T-helper 1 cell treated with Interleukin-12 subunit alpha and Interleukin-12 subunit beta and Interleukin-4 antibody, amounts not matched to agents 30 ng/mL and 1 ng/mL, for 36 hours (primary cell): ENCODE measurements around the gene TSTD1. TPM values are rescaled to one million over a fixed set of nuclear protein-coding genes. Genes with fewer than 3 reads are reported as not detected.

ENCODE experiments used
- intact Hi-C: fragments of 100-400 bp; cut with micrococcal nuclease; formaldehyde crosslinking; loops from one replicate; pipeline ENCODE4 v1.15.1; 2024
- total RNA-seq: library from RNA; stranded (reverse); gene quantifications from 2 replicates; pipeline ENCODE4 v1.2.3, GENCODE V29; 2022

TSTD1 gene, protein sequence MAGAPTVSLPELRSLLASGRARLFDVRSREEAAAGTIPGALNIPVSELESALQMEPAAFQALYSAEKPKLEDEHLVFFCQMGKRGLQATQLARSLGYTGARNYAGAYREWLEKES
- 40.8 and 43.5 TPM in 2 replicates for total RNA-seq

DNA sequence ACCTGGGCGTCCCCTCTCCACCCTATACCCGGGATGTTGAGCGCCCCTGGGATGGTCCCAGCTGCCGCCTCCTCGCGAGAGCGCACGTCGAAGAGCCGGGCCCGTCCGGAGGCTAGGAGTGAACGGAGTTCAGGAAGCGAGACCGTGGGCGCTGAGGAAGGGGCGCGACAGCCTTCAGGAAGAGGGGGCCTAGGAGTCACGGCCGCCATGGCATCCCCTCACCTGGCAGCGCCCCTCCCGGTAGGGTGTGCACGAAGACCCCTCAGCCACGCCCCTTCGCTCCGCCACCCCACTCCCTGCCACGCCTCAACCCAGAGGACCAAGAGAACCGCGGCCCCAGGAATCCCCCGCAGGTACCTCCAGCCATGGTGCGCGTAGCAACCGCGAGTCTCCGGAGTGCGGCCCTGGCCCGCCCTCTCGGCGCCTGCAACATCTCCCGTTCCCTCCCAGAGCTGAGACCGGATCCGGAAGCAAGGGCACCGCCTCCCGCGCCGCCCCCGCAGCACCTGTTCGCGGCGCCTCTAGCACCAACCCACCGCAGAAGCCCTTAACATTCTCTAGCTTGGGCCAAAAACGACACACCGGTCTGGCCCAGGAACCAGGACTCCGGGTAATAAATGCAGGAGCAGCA lies at the start of gene TSTD1:
Gene TSTD1, minus strand, starts transcription at position 442 of the 631 bp plus-strand sequence. Its CDS starts 75 bp downstream, at position 367.
- intact Hi-C loops: loop anchor here (1.0 kb wide), 1 partner anchor 8 kb away; no protein-coding TSS in a partner anchor

- intact Hi-C loops: no loop called here
Observed at GRCh38 chr1:161086457-161086856, 47.7 kb upstream of the TSTD1 start.

GRCh38 chr1:161085165-161085564 lies 46.4 kb upstream of the TSTD1 start:
- intact Hi-C loops: no loop called here

DNA sequence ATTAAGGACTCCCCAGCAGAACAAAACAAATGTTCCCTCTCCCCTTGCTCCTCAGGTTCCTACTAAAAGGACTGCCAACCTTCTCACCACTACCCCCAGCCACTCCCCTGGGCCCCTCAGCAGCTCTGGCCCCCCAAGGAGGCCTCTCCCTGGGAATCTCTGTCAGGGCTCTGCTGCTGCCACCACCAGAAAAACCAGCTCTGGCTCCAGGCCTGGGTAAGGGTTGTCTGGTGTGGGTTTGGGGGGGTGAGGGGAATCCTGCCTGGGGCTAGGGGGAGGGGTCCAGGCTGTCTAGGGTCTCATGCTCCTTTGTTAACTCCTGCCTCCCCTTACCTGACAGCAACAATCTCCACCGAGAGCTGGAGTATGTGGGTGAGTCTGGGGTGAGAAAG lies 45.8 kb upstream of the TSTD1 start:
- intact Hi-C loops: no loop called here

DNA sequence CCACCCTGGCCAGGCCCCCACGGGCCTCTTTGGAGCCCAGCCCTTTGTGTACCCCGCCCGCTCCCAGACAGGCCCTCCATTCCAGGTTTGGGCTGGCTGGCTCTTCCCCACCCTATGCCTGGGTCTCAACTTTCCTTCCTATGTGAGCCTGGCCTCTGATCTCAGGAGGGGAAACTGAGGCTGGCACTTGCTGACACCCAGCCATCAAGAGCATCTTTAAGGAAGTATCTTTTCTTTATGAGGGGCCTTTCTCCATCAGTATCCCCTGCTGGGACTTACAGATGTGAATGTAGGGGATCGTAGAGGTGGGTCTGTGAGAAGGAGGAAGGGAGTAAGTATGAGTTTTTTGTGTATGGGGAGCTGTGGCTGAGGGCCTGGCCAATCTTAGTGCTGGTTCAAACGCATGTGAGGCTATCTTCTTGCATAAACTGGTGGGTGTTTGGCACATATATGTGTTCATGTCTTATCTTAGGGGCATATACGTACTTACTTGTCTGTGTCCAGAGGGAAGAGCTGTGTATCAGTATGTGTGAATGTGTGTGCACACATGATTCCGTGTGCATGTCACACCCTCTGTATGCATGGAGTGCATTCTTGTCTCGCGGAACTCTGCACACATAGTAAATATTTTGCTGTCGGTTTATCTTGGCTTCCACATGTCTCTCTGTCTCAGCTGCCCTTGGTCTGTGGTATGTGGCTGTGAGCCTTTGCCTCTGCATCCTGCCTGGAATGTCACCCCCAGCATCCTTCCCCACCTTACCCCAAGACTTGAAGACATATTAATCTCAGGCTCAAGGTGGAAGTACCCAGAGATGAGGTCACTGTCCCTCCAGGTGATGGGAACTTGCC lies 45.2 kb upstream of the TSTD1 start:
- intact Hi-C loops: no loop called here

GRCh38 chr1:161082996-161083747 lies 44.4 kb upstream of the TSTD1 start:
- intact Hi-C loops: no loop called here

GRCh38 chr1:161082483-161082882 lies 43.7 kb upstream of the TSTD1 start:
- intact Hi-C loops: no loop called here

DNA sequence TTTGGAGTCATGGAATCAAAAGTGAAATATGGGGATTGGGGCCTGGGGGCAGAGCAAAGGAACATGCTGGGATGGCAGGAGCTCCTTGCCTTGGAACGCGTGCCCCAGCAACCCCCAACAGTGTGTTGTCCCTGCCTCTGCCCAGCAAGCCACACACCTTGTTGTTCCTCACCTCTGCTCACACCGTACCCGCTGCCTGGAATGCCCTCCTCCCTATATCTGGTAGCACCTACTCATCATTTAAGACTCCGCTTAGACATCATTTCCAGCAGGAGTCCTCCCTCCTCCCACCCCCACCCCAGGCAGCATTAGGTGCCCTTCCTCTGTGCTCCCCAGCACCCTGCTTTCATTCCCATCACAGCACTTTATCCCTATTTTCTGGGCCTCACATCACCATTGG lies 42.8 kb upstream of the TSTD1 start:
- intact Hi-C loops: no loop called here

GRCh38 chr1:161080441-161081405 lies 42.0 kb upstream of the TSTD1 start:
- intact Hi-C loops: no loop called here

DNA sequence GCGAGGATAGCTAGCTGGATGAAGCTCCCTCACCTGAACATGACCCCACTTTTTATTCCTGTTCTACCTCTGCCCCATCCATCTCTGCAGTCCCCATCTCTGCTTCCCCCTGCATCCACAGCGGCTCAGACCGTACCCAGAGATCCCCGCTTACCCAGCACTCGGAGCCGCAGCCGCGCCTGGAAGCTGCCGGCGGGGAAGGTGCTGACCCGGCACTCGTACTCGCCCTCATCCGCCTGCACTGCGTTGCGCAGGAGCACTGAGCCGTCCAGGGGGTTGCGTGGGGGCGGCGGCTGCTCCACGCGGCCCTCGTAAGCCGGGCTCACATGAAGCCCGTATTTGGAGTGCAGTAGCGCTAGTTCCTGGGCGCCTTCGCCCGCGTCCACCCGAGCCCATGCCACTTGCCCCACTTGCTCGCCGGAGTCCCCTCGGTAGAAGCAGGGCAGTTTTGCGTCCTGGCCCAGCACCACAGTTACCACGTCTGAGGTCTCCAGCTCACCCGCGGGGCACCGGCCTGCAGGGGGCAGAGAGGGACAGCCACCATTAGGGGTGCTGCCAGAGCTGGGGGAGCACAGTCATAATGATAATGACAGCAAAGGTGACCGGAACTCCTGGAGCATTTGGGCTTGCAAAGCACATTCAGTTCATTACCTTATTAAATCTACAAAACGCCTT lies 40.8 kb upstream of the TSTD1 start:
- intact Hi-C loops: no loop called here

GRCh38 chr1:161077426-161077825 lies 38.7 kb upstream of the TSTD1 start:
- intact Hi-C loops: no loop called here

GRCh38 chr1:161076410-161076809 lies 37.6 kb upstream of the TSTD1 start:
- intact Hi-C loops: no loop called here

DNA sequence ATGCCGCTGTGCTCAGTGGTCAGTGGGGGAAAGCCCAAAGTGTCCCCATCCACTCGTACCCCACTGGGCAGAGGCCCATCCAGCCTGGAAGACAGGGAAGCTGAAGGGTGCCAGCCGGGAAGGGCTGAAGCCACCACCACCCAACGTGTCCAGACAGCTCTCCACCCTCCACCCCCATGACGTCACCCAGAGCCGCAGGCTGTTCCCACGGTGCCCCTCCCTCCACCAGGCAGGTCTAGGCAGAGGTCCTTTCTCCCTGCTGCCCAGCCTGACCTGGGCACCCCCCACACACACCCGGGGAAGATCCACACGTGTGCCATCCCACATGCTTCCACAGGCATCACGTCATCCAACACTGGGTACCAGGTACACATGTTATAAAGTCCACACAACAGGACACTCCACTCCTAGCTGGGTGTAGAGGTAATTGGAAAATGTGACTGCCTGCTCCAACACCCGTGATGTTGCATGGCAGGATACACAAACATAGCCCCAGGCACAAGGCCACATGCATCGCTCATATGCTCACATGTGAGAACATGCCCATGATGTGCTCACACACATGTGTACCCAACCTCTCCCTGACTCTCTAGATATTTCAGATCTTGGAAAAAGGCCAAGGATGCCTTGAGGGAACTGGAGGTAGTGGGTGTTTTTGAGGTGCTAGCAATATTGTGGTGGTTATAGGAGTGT lies 36.1 kb upstream of the TSTD1 start:
- intact Hi-C loops: no loop called here

GRCh38 chr1:161073474-161074121 lies 34.8 kb upstream of the TSTD1 start:
- intact Hi-C loops: no loop called here

DNA sequence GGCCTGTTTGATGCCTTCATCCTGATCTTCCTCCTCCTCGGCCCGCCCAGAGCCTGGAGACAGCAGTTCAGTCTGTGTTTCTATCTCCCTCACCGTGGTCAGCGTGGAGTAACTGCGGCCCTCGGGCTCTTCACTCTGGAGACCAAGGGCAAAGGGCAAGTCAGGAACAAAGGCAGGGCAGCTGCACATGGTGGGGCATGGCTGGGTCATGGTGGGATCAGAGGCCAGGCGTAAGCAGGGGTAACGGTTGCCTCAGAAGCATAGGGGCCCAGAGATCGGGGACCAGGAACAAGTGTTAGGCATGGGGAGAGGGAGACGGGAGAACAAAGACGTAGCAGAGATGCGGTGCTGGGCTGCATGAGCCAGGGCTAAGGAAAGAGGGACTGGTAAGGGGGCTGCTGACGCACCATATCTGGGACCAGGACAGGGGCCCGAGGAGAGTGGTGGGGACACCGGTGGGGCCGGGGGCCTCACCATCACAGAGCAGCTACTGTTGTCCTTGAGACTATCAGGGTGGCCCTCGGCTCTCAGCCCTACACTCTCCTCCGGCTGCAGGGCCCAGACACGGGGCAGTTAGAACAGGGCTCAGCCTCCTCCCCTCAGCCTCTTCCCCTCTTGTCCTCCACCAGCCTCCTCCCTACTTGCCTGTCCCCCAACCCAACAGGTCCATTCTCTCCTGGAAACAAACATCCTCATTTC lies 34.1 kb upstream of the TSTD1 start:
- intact Hi-C loops: no loop called here

DNA sequence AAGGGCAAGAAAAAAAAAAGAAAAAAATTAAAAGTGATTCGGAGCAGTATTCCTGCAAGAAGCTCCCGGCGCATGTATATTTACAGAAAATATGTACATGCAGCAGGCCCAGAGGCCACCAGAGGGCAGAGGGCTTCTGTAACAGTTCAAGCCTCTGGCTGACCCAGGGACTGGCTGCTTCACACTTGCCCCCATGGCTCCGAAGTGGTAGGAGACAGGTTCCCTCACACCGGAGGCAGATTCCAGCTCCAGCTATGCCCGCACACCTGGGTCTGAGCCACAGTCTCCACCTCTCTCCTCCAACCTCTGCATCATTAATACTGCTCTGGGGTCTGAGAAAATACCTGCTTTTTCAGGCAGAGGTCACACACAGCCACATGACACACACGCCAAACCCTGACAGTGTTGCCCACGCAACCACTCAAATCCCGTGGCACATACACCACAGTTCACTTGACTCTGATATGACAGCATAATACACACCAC lies 33.2 kb upstream of the TSTD1 start:
- intact Hi-C loops: no loop called here

GRCh38 chr1:161070761-161071160 lies 32.0 kb upstream of the TSTD1 start:
- intact Hi-C loops: loop anchor here (1.0 kb wide), 2 partner anchors 27 to 62 kb away; partner anchors contain the start of gene DEDD

GRCh38 chr1:161069731-161070270 lies 31.0 kb upstream of the TSTD1 start, which contains the start of gene ARHGAP30:
Gene ARHGAP30 (minus strand): TSS chr1:161069891. CDS start chr1:161069624, 267 bp downstream.
- intact Hi-C loops: loop anchor here (1.0 to 5.0 kb wide), 4 partner anchors 28 to 322 kb away; partner anchors contain the start of gene DEDD
